Stimulated activated CD4-positive, alpha-beta T cell treated with anti-CD3 and anti-CD28 coated beads, Interleukin-12 subunit alpha, Interleukin-12 subunit beta, amount 100 ng/mL, for 24 hours (primary cell): Measurements from ENCODE around the gene IBA57.

Experiments used
- DNase-seq, 2 experiments: peaks; one replicate each; pipeline ENCODE4 v3.0.0-alpha.2; 2020; ENCODE audit warnings: low read depth in 2 of 2

The IBA57 gene

GRCh38 chr1:228165372-228166169, at the start of gene IBA57:
IBA57 (plus strand) TSS chr1:228165804; CDS start chr1:228165817, 13 bp downstream.
- peak; percentile 99 to 100 for DNase-seq

- no peak for DNase-seq
Observed at GRCh38 chr1:228117335-228117734, 48.3 kb upstream of the IBA57 start.

DNA sequence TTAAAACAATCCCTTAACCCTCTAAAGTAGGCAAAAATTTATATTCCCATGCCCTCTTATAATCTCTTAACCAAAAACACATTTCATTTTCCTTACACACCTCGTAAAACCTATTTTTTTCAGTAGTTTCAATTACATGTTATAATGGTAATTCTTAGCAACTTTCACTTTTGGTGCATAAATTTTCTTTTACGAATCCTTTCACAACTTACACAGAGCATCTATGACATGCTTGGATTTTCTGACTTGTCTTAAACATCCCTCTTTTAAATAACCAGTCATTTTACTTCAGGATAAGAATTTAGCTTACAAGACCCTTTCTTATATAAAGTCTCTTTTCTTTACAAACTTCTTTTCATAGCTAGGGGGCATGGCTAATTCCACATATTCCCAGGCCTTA, 47.6 kb upstream of the IBA57 start:
- DNase-seq = no peak

DNA sequence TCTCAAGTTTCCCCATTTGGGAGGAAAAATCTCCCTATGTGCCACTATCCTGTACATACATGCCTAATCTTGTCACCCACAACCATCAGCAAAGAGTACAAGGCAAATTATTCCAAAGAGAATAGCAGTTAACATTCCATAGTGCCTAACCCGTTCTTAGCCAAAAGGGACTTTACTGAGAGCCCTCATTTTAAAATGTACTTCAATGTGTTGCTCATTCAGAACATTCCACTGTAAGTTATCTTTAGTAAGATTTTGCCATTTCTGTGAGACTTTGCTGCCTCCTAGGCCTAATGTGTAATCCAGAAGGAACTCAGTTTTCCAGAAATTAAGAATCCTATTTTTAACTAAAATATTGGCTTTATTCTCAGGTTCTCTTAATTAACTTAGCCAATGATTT, 45.3 kb upstream of the IBA57 start:
- DNase-seq = no peak

DNA sequence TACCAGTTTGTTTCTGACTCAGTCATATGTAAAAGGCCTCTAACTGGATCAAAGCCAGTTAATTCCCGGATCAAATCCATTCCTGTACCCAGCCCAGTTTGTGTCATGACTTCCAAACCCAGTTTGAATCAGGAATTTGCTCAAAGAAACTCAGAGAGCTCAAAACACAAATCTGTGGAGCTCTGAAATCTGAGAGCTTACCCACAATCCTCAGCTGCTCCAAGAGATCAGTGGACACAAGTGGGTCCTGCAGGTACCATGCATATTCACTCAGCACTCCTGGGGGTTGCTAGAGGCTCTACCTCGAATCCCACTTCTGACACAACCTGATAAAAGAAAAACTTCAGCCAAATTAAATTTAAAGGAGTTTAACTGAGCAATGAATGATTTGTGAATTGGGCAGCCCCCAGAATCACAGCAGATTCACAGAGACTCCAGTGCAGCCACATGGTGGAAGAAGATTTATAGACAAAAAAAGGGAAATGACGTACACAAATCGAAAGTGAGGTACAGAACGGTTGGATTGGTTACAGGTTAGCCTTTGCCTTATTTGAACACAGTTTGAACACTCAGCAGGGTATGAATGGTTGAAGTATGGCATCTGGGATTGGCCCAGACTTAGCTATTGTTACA, 44.6 kb upstream of the IBA57 start:
- no peak for DNase-seq

DNA sequence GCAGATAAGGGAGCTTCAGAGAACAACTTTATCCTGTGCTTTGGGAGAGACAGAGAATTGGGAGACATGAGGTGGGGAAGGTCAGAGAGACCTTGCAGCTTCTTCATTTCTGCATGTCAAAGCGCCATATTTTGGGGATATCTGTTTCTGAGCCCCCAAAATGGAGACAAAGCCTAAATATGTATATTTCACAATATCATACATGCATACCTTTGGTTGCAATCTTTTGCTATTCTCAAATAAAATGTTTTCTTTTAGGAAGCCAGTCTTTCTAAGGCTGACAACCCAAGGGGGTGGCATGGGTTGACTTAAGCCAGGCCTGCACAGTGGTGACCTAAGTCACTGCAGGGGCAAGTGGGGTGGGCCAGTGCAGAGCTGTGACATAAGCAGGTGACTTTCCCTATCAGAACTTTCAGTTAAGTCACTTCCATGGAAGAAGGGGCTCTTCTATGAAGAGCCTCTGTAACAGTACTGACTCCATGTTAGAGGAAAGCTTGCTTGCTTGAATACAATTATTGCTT, 42.6 kb upstream of the IBA57 start:
- DNase-seq = no peak

DNA sequence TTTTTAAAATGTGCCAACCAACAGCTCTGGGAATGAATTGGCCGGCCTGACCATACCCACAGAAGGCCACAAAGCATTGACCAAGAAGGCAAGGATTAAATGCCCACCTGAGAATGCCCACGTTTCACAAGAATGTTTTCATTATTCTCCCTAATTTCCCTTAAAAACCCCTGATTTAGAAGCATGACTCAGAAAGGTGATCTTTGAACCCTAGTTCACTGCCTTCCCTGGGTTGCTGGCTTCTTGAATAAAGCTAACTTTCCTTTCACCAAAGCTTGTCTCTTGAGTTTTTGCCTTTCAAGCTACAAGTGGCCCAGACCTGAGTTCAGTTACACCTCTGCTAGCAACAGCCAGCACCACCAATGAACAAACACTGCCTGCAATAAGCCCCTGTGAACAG, 42.1 kb upstream of the IBA57 start:
- no peak for DNase-seq

DNA sequence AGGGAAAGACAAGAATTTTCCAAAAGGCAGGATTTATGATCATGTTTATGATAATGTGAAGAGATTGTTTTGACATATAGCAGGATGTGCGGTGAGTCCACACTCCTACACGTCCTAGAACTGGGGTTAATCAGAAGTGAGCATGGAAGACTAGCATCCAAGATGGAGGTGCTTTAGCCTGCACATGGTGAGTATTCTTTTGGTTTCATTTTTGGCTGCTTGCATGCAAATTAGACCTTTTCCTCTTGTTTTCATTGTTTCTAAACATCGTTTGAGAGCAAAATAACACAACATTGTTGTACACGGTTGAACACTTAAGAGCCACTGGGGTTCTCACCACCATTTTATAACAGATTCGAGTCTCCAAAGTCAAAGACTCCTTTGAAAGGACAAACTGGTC, 40.4 kb upstream of the IBA57 start:
- no peak for DNase-seq

DNA sequence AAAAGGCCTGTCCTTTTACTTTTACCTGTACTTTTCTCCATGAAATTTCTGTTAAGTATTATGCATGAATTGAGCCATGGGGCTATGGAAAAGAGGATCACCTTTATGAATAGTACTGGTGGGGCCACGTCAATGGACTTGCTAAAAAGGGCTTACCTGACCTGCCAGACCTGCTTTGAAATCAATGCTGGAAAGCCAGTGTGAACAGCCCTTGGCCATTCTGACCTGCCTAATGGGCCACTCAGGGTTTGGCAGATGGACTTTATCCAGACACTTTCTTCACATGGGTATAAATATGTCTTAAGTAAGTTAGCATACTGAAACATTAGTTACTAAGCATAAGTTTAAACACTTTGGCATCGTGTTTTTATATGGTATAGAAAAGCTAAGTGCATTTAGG, 33.8 kb upstream of the IBA57 start:
- no peak for DNase-seq

- no peak for DNase-seq
Observed at GRCh38 chr1:228134591-228134990, 31.0 kb upstream of the IBA57 start.

DNA sequence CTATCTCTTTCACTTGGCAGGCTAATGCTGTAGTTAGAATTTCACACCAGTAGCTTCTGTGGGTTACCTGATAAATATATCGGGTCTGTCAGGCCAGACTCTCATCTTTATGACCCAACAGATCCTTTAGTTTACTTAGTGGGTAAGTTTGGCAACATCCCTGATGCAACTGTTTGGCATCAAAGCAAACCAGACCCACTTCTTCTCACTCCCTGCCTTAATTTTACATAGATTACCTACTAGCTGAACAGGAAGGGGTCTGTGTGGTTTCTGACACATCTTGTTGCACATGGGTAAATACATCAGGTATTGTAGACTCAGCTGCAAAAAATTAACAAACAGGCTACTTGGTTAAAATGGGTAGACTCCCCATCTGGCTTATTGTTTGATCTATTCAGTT, 28.7 kb upstream of the IBA57 start:
- DNase-seq = no peak

GRCh38 chr1:228139406-228139930, 26.1 kb upstream of the IBA57 start:
- no peak for DNase-seq

- peak; percentile 99 to 100 for DNase-seq
Observed at GRCh38 chr1:228139931-228140723, 25.5 kb upstream of the IBA57 start, which contains the start of gene GUK1. GUK1 (plus strand) TSS chr1:228140279; CDS start chr1:228140303, 24 bp downstream.

GRCh38 chr1:228140724-228141225, 24.8 kb upstream of the IBA57 start:
- no peak for DNase-seq

- DNase-seq = no peak
Observed at GRCh38 chr1:228141226-228142044, 24.2 kb upstream of the IBA57 start.

DNA sequence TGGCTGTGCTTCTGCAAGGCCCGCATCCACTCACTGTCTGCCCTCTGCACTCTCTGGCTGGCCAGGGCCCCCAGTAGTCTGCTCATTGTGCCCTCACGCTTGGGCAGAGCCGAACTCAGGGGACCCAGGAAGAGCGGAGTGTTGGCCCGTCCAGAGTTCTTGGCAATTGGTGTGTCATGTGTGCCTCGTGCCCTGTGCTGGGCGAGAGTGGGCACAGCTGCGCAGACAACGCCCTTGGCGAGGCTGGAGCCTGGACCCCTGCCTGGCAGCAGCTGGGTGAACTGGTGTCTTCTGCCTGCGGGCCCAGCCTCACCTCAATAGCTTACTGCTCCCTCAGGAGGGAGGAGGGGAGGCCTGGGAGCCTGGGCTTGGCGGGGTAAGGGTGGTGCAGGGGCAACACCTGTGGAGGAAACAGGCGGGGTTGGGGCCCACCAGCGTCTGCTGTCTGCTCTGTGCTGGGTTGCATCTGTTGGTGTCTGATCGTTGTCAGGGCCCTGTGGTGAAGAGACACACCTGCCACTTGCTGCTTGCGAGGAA, 23.4 kb upstream of the IBA57 start:
- no peak for DNase-seq

DNA sequence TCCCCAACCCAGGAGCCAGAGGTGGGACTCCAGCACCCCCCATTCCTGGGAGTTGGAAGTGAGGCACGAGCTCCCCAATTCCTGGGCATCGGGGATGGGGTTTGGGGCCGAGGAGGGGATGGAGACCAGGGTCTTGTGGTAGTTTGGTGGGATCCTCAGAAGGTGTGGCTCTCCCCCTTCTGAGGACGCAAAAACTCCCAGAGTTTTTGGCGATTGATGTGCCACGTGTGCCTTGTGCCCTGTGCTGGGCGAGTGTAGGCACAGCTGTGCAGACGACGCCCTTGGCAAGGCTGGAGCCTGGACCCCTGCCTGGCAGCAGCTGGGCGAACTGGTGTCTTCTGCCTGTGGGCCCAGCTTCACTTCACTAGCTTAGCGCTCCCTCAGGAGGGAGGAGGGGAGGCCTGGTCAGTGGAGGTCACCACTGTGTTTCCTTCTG, 22.9 kb upstream of the IBA57 start:
- no peak for DNase-seq

- DNase-seq = no peak
Observed at GRCh38 chr1:228143480-228144192, 22.0 kb upstream of the IBA57 start.

DNA sequence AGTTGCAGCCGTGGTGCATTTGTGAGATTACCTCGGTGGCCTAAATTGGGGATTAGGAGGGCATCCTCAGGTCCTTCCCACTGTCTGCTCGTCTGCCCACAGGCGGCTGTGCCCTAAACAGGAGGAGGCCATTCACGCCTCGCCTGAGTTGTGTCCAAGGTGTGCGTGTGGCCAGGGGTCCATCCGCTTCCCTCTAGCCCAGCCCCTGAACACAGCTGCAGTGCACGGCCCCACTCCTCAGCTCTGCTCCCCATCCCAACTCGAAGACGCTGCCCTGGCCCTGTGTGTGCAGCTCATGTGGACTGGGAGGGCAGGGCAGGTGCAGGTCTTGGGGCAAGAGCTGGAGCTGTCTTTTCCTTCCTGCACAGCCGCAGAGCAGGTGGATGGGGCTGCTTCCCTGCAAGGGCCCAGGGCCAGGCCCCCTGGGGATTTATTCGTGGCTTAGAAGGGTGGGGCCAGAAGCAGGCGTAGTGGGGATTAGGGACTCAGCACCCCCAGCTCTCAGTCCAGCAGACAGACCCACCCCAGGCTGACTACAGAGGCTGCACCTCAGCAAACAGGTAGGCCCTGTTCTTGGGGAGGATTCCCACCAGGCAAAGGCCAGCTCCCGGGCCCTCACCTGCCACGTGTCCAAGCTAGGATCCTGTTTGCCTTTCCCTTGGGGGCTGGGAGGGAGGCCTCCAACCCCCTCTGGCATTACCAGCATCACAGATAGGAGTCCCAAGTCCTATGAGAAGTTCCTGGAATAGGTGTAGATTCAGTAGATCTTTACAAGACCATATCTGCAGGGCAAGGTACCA, 21.2 kb upstream of the IBA57 start:
- no peak for DNase-seq
